Nephron progenitor cell (in vitro differentiated cells): ENCODE measurements around the gene PLCB4.

Experiments
- DNase-seq: peaks from one replicate; pipeline ENCODE4 v3.0.0; 2021
- H3K27ac Mint-ChIP-seq: 2 replicates; pipeline ENCODE4 v1.8.0; 2021; ENCODE audit warnings: mild to moderate bottlenecking, moderate library complexity, mixed read lengths
- H3K27me3 Mint-ChIP-seq: 2 replicates; pipeline ENCODE4 v1.8.0; 2021; ENCODE audit warnings: mild to moderate bottlenecking, low read depth, mixed read lengths; ENCODE audit not compliant: poor library complexity
- H3K36me3 Mint-ChIP-seq: 2 replicates; pipeline ENCODE4 v1.8.0; 2021; ENCODE audit warnings: low read depth, mixed read lengths
- H3K4me1 Mint-ChIP-seq: 2 replicates; pipeline ENCODE4 v1.8.0; 2021; ENCODE audit warnings: mixed read lengths
- H3K4me3 Mint-ChIP-seq: 2 replicates; pipeline ENCODE4 v1.8.0; 2021; ENCODE audit warnings: mild to moderate bottlenecking, moderate library complexity, mixed read lengths
- H3K9me3 Mint-ChIP-seq: 2 replicates; pipeline ENCODE4 v1.8.0; 2021; ENCODE audit warnings: mild to moderate bottlenecking, moderate library complexity, mixed read lengths
- TF ChIP-seq, protein P1 (sequence below): fragments of 200-600 bp; sonication (generic); IDR thresholded peaks from 2 replicates; pipeline ENCODE4 v1.5.0; 2021; ENCODE audit warnings: antibody characterized with exemption

PLCB4 gene

DNA sequence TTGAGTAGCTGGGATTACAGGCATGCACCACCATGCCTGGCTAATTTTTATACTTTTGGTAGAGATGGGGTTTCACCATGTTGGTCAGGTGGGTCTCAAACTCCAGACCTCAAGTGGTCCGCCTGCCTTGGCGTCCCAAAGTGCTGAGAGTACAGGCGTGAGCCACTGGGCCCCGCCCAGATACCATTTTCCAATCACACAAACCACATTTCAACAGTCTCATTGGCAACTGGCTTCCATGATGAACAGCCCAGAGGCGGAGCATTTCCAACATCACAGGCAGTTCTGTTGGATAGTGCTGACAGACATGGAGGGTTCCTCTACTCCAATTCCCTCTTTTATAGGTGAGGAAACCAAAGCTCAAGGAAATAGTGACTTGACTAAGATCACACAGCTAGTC, 43.9 kb upstream of the PLCB4 start:
- Mint-ChIP-seq H3K4me1 (peaks cover 26% of the 10 kb centered on the region), H3K27me3 (peaks cover 8% of the 10 kb centered on the region), H3K27ac (no peak overlapping the region), H3K36me3 (no peaks in the 10 kb centered on the region), H3K9me3 (no peaks in the 10 kb centered on the region), H3K4me3 (no peak overlapping the region)
- DNase-seq = no peak
- TF ChIP-seq, protein P1, sequence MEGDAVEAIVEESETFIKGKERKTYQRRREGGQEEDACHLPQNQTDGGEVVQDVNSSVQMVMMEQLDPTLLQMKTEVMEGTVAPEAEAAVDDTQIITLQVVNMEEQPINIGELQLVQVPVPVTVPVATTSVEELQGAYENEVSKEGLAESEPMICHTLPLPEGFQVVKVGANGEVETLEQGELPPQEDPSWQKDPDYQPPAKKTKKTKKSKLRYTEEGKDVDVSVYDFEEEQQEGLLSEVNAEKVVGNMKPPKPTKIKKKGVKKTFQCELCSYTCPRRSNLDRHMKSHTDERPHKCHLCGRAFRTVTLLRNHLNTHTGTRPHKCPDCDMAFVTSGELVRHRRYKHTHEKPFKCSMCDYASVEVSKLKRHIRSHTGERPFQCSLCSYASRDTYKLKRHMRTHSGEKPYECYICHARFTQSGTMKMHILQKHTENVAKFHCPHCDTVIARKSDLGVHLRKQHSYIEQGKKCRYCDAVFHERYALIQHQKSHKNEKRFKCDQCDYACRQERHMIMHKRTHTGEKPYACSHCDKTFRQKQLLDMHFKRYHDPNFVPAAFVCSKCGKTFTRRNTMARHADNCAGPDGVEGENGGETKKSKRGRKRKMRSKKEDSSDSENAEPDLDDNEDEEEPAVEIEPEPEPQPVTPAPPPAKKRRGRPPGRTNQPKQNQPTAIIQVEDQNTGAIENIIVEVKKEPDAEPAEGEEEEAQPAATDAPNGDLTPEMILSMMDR = no peak

DNA sequence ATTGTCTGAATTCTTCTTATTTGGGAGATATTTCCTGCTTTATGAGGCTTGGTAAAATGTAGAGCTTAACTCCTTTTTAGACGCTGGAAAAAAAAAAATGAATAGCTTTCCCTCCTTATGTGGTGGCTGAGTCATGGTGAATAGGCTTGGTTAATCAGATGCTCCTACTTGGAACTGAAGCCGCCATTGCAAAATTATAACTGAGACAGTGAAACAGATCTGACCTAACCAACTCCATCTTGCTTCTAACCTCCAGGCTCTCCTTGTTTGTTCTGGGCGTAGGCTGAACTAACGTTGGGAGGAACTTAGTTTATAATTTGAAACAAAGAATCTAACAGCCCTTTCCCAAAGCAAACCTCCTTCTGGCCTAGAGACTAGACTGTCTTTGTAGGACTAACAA, 43.2 kb upstream of the PLCB4 start:
- Mint-ChIP-seq H3K9me3 (no peaks in the 10 kb centered on the region), H3K27me3 (peaks cover 8% of the 10 kb centered on the region), H3K36me3 (no peaks in the 10 kb centered on the region), H3K27ac (no peak overlapping the region), H3K4me1 (peaks cover 26% of the 10 kb centered on the region), H3K4me3 (no peak overlapping the region)
- DNase-seq = no peak
- TF ChIP-seq, protein P1 = no peak

DNA sequence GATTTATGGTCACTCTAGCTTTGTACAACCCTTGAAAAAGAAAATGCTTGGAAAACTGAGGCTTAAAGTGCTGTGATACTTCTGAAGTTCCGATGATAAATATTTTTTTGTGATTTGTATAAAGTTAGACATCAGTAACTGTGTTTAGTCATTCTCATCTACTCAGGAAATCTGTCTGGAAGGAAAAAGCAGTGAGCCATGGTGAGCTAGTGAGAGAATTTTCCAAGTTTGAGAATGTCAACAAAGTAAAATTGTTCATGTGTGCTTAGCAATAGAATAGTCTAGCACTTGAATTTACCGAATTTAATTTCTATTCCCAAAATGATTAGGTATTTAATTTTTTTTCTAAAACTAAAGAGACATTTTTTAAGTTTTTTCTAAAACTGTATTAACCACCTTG, 41.3 kb upstream of the PLCB4 start:
- peaks cover under 1% of the 10 kb centered on the region for H3K27me3 Mint-ChIP-seq
- peaks cover 11% of the 10 kb centered on the region for H3K4me1 Mint-ChIP-seq
- no peak for DNase-seq
- no peaks in the 10 kb centered on the region for H3K36me3 Mint-ChIP-seq
- TF ChIP-seq, protein P1 = no peak
- H3K9me3 Mint-ChIP-seq = no peaks in the 10 kb centered on the region
- no peak overlapping the region for H3K27ac Mint-ChIP-seq
- H3K4me3 Mint-ChIP-seq = no peak overlapping the region

DNA sequence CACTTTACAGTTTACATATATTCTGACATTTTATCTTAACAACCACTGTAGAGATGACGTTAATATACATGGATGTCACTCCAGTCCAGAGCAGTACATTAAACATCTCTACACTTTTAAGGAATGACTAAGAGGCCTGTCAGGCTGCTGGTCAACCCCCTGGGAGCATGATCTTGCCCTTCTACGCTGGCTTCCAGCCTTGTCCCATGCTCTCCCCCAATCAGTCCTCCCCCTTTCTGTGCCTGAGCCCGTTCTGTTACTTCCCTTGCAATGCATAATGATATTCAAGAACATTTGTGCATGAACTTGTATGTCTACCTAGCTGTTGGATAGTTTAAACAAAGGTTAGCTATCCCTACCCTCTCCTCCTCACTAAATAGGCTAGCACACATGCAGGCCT, 40.5 kb upstream of the PLCB4 start:
- no peaks in the 10 kb centered on the region for H3K27me3 Mint-ChIP-seq
- no peaks in the 10 kb centered on the region for H3K36me3 Mint-ChIP-seq
- H3K27ac Mint-ChIP-seq = no peak overlapping the region
- TF ChIP-seq, protein P1 = no peak
- peaks cover 11% of the 10 kb centered on the region for H3K4me1 Mint-ChIP-seq
- H3K4me3 Mint-ChIP-seq = no peak overlapping the region
- no peak for DNase-seq
- peaks cover 4% of the 10 kb centered on the region for H3K9me3 Mint-ChIP-seq

DNA sequence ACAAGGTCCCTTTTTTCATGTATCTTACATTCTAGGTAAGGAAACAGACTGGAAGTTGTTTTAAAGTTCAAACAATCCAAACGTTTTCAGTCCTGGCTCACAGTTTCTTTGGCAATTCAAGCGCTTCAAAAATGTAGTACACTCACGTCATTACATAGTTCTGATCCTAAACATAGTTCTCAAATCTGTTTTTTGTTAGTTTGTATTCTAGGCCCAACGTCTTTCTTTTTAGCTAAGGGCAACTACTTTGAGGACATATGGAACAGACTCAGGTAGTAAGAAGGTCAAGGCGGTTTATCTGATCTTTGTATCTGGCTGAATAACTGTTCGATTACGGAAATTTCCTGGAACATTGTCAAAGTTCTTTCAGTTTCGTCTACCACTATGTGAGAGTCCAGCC, 36.9 kb upstream of the PLCB4 start:
- DNase-seq = no peak
- Mint-ChIP-seq H3K4me3 (no peak overlapping the region), H3K4me1 (peaks cover 29% of the 10 kb centered on the region), H3K27ac (no peak overlapping the region), H3K9me3 (peaks cover 4% of the 10 kb centered on the region), H3K36me3 (no peaks in the 10 kb centered on the region), H3K27me3 (no peaks in the 10 kb centered on the region)
- TF ChIP-seq, protein P1 = no peak

DNA sequence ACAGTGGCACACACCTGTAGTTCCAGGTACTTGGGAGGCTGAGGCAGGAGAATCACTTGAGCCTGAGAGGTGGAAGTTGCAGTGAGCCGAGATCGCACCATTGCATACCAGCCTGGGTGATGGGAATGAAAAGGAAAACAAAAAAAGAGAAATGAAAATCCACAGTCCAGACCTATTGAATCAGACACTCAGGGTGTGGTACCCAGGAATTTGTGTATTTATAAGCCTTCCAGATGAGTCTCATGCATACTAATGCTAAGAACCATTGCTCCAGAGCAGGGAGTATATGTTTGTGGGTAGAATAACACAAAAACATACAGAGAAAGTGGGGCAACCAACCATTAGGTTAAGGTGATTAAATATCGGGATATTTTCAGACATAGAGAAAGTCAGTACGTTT, 36.1 kb upstream of the PLCB4 start:
- H3K4me3 Mint-ChIP-seq = no peak overlapping the region
- TF ChIP-seq, protein P1 = no peak
- peaks cover 23% of the 10 kb centered on the region for H3K4me1 Mint-ChIP-seq
- no peaks in the 10 kb centered on the region for H3K36me3 Mint-ChIP-seq
- H3K27ac Mint-ChIP-seq = no peak overlapping the region
- no peak for DNase-seq
- H3K9me3 Mint-ChIP-seq = peaks cover 4% of the 10 kb centered on the region
- H3K27me3 Mint-ChIP-seq = no peaks in the 10 kb centered on the region
